HUES64 (cell line): ENCODE results near the gene MAML1.
A peak's percentile ranks its signal among the peaks of the same experiment; 100 is the strongest.
"Not testable (repeated sequence)": the region's sequence is repeated elsewhere in the genome, so short reads cannot be mapped to it uniquely, and the experiment has no call there.

Source experiments
- H3K27ac ChIP-seq: 2 replicates; pipeline ENCODE4 v1.7.0; 2013; ENCODE audit warnings: low read depth, low read length, inconsistent platforms
- H3K27me3 ChIP-seq: 2 replicates; pipeline ENCODE4 v1.6.1; 2013; ENCODE audit warnings: mild to moderate bottlenecking, low read length; ENCODE audit not compliant: insufficient read depth
- H3K36me3 ChIP-seq: 2 replicates; pipeline ENCODE4 v1.6.1; 2013; ENCODE audit warnings: mild to moderate bottlenecking, low read length; ENCODE audit not compliant: insufficient read depth
- H3K4me1 ChIP-seq: 2 replicates; pipeline ENCODE4 v1.6.1; 2013; ENCODE audit warnings: mild to moderate bottlenecking, low read length, moderate library complexity; ENCODE audit not compliant: insufficient read depth
- H3K4me3 ChIP-seq: 2 replicates; pipeline ENCODE4 v1.5.1; 2013; ENCODE audit warnings: mild to moderate bottlenecking, low read length, moderate library complexity
- H3K9ac ChIP-seq: 2 replicates; pipeline ENCODE4 v1.6.1; 2013; ENCODE audit warnings: mild to moderate bottlenecking, low read depth, low read length
- H3K9me3 ChIP-seq: 2 replicates; pipeline ENCODE4 v1.6.1; 2013; ENCODE audit warnings: low read depth, low read length; ENCODE audit not compliant: insufficient read depth
- WGBS: fragments of 150-250, 120-280 bp; methylation state at CpG from one replicate; pipeline ENCODE4 v1.1.7; 2013; ENCODE audit warnings: missing lambda C conversion rate; 5-methylcytosine and 5-hydroxymethylcytosine counted together

The MAML1 gene

DNA sequence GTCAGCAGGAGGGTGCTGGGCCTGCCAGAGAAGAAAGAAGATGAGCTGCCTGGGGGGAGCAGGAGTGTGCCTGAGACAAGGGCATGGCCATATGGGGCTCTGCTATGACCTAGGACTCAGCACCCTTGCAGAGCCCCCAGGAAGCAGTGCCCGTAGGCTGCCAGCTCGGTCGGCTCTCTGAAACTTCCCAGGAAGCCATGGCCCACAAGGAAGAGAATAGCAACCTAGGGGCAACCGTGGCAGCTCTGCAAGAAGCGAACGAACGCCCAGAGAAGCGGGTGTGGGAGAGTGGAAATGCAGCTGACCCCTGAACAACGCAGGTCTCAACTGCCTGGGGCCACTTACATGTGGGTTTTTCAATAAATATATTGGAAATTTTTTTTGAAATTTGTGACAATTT is 50.5 kb downstream of the MAML1 start:
- no peak overlapping the region for H3K9ac ChIP-seq
- no peaks in the 10 kb centered on the region for H3K9me3 ChIP-seq
- no peaks in the 10 kb centered on the region for H3K27me3 ChIP-seq
- no peak overlapping the region for H3K27ac ChIP-seq
- no peak overlapping the region for H3K4me3 ChIP-seq
- 96% methylated on average over 9 of the region's 9 CpGs for WGBS
- peaks cover 18% of the 10 kb centered on the region for H3K36me3 ChIP-seq
- H3K4me1 ChIP-seq: no peaks in the 10 kb centered on the region

DNA sequence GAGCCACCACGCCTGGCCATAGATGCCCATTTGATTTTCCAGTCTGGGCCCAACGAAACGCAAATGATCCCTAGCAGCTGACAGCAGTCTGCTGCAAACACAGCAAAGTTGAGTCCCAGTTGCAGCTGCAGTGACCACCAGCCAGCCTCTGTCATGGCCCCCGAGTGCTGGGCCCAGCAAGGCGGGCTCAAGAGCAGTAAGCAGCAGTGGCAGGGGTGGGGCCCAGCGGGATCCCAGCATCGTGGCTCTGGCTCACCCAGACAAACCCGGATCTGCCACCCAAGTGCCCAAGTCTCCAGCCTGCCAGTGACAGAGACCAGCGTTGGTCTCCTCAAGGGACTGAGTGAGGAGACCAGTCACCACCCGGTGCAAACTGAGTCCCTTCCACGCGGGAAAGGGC is 54.2 kb downstream of the MAML1 start:
- WGBS: 84% methylated on average over 12 of the region's 12 CpGs
- no peak overlapping the region for H3K4me3 ChIP-seq
- no peak overlapping the region for H3K27ac ChIP-seq
- H3K27me3 ChIP-seq: no peaks in the 10 kb centered on the region
- H3K36me3 ChIP-seq: no peaks in the 10 kb centered on the region
- no peak overlapping the region for H3K9ac ChIP-seq
- H3K9me3 ChIP-seq: no peaks in the 10 kb centered on the region
- no peaks in the 10 kb centered on the region for H3K4me1 ChIP-seq

- Histone ChIP-seq H3K36me3 (no peaks in the 10 kb centered on the region), H3K4me1 (no peaks in the 10 kb centered on the region), H3K27ac (no peak overlapping the region), H3K27me3 (no peaks in the 10 kb centered on the region), H3K4me3 (no peak overlapping the region), H3K9ac (no peak overlapping the region), H3K9me3 (no peaks in the 10 kb centered on the region)
- WGBS: 93% methylated on average over 7 of the region's 7 CpGs
These were observed 55.7 kb downstream of the MAML1 start for GRCh38 chr5:179788193-179788854.

GRCh38 chr5:179789278-179789677 is 56.7 kb downstream of the MAML1 start:
- not testable (repeated sequence) for H3K27ac ChIP-seq, H3K9ac ChIP-seq, H3K4me1 ChIP-seq, H3K4me3 ChIP-seq, H3K27me3 ChIP-seq, H3K9me3 ChIP-seq, H3K36me3 ChIP-seq
- whole genome bisulfite sequencing: 98% methylated on average over 6 of the region's 9 CpGs

DNA sequence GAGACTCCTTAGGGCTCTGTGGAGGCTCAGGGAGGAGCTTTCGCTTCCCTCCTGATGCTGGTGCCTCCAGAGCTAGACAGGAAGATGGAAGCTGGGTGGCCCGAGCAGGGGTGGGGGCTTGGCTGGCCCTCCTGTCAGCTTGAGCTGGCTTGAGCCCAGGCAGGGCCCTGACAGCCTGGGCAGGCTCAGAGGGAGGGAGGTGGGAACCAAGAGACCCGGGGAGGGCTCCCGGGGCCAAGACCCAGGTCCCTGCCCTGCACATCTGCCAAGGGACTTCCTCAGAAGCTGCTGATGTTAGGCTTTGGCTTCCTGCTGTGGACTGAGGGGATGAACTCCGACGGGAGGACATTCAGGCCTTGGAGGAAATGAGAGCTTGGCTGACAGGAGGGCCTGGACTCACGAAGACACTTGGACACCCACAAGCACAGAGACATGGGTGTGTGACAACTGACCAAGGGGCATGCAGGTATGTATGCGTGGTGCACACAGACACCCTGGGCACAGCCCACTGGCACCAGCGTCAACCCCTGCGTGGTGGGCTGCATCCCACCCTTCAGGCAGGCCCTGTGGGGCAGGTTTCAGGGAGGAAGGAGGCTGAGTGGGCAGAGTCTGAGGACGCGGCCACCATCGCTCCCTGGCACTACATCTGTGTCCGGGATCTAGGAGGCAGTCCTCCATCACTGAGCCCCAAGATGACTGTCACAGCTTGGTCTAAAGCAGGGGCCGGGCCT is 59.4 kb downstream of the MAML1 start:
- Histone ChIP-seq H3K9me3 (no peaks in the 10 kb centered on the region), H3K27me3 (peaks cover 3% of the 10 kb centered on the region; the same call in 1 of the 2 replicates), H3K27ac (no peak overlapping the region), H3K4me1 (peaks cover 5% of the 10 kb centered on the region), H3K36me3 (no peaks in the 10 kb centered on the region), H3K4me3 (no peak overlapping the region), H3K9ac (no peak overlapping the region)
- 88% methylated on average over 15 of the region's 15 CpGs for WGBS

DNA sequence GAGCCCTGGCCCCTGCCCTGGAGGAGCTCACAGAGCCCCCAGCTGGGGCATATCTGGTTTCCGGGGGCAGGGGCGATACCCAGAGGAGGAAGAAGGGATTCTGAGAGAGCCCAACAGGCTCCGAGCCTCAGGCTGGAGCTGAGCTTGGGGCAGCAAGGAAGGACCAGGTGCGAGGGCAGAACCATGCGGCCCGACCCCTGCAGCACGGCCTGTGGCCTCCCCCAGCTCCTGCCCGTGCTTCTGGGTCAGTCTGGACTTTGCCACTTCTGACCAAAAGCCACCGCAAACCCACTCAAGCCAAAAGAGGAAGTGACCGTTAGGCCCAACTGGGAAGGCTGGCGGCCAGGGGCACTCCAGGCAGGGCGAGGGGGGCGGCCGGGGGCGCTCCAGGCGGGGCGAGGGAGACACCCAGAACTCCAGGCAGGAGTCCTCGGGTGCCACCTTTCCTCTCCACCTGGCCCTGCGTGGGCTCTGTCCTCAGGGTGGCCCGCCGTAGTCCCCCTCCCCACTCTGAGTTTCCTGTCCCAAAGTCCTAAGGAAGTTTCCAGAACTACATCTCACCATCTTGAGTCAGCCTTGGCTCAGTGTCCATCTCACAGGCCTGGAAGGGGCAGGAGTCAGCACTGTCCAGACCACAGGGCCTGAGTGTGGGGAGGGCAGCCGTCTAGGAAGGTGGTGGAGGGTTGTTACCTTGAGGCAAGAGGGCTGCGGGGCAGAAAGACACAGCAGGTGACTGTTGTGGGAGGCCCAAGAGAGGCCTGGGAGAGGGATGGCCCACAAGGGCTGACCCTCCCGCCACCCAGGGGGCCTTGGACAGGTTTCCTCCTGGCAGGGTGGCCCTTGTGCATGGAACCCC is 60.2 kb downstream of the MAML1 start:
- 91% methylated on average over 24 of the region's 24 CpGs for WGBS
- Histone ChIP-seq H3K27ac (no peak overlapping the region), H3K9me3 (no peaks in the 10 kb centered on the region), H3K4me1 (peaks cover 5% of the 10 kb centered on the region), H3K36me3 (peaks cover 2% of the 10 kb centered on the region; the same call in 1 of the 2 replicates), H3K27me3 (peaks cover 3% of the 10 kb centered on the region; the same call in 1 of the 2 replicates), H3K9ac (0 out of 2 replicates have a peak overlapping the region, but pooled peaks have one; percentile 13), H3K4me3 (no peak overlapping the region)

DNA sequence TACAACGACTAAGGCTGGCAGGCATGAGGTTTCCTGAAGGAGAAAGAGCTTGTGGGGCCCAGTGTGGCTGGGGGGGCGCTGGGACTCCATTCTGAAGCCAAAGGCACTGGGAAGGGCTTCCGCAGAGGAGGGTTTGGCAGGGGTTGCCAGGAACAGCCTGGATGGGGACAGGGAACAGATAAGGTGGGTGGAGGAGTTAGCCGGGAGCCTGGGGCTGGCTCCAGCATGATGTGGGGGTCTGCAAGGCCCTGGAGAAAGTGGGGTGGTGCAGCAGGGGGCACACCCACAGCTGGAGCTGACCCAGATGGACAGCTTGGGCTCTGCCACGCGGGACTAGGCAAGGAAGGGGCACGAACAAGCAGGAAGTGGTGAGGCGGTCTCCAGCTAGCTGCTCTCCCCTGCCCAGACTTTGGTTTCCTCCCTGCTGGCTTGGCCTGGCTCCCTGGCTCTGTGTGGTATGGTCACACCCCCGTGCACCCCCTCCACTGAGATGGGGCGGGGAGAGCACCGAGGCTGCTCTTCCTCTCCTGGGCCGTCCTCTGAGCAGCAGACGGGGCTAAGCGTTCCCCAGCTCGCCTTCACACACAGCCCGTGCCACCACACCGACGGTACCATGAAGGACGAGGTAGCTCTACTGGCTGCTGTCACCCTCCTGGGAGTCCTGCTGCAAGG is 61.0 kb downstream of the MAML1 start, which contains the start of gene LTC4S:
LTC4S (plus strand) TSS at position 519 of the 672 bp plus-strand sequence; CDS start at position 614, 95 bp downstream.
- peaks cover 10% of the 10 kb centered on the region for H3K36me3 ChIP-seq
- 85% methylated on average over 19 of the region's 19 CpGs for WGBS

DNA sequence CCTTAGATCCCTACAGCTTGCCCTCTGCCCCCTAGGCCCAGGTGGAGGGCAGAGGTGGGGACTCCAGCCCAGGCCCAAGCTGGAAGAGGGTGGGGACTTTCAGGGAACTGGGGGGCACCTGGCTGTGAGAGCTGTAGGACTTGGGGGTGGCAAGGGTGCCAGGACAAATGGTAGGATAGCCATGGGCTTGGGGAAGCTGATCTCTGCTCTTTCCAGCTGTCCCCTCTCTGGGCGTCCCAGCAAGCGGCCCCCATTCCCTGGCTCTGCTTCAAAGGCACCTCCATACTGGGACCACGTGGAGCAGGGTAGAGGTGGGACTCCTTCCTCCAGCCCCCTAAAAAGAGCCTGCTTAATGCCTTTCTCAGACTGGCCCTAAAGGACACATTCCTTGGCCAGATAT is 61.5 kb downstream of the MAML1 start:
- no peak overlapping the region for H3K27ac ChIP-seq
- H3K36me3 ChIP-seq: peaks cover 16% of the 10 kb centered on the region
- no peak overlapping the region for H3K4me3 ChIP-seq
- WGBS: 98% methylated on average over 3 of the region's 3 CpGs
- H3K27me3 ChIP-seq: peaks cover 3% of the 10 kb centered on the region; the same call in 1 of the 2 replicates
- no peaks in the 10 kb centered on the region for H3K9me3 ChIP-seq
- no peak overlapping the region for H3K9ac ChIP-seq
- peaks cover 5% of the 10 kb centered on the region for H3K4me1 ChIP-seq

More for the DNA sequence above, 61.0 kb downstream of the MAML1 start, which contains the start of gene LTC4S:
- Histone ChIP-seq H3K4me1 (peaks cover 5% of the 10 kb centered on the region), H3K27ac (no peak within 1 kb of the TSS), H3K27me3 (peaks cover 3% of the 10 kb centered on the region; the same call in 1 of the 2 replicates), H3K4me3 (peak within 1 kb of the TSS; percentile 80; the same call in 1 of the 2 replicates), H3K9ac (0 out of 2 replicates have a peak within 1 kb of the TSS, but pooled peaks have one; percentile 13), H3K9me3 (no peaks in the 10 kb centered on the region)

GRCh38 chr5:179794575-179794974 is 62.0 kb downstream of the MAML1 start:
- 100% methylated on average over 3 of the region's 3 CpGs for WGBS
- peaks cover 3% of the 10 kb centered on the region; the same call in 1 of the 2 replicates for H3K27me3 ChIP-seq
- H3K9me3 ChIP-seq: no peaks in the 10 kb centered on the region
- H3K27ac ChIP-seq: no peak overlapping the region
- no peak overlapping the region for H3K9ac ChIP-seq
- H3K4me3 ChIP-seq: peak overlapping the region; percentile 80; the same call in 1 of the 2 replicates
- H3K36me3 ChIP-seq: peaks cover 20% of the 10 kb centered on the region
- H3K4me1 ChIP-seq: peaks cover 5% of the 10 kb centered on the region

DNA sequence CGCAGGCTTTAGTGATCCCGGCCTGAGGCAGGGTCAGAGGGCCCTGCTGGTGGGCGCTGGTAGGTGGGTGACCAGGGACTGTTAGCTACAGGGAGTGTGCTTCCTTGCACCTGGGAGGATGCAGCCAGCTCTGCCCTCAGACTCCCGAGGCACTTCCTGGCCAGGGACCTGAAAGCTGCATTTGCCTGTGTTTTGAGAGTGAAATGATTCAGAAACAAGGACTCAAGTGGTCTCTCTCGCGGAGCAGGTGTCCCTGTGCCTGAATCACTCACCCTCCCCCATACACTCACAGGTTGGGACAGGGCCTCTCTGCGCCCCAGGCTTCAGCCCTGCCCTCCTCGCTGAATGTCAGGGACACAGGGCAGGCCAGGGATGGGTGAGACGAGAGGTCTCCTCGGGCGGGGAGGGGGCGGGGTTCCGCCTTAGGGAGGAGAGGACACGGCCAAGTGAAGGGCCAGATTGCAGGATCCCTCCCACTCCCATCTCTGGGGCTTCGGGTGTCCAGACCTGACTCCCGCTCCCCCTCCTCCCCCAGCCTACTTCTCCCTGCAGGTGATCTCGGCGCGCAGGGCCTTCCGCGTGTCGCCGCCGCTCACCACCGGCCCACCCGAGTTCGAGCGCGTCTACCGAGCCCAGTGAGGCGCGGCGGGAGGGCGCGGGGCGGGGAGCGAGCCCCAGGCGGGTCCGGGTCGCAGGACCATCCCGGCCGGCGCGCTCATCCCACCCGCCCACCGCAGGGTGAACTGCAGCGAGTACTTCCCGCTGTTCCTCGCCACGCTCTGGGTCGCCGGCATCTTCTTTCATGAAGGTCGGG is 62.6 kb downstream of the MAML1 start:
- 5% methylated on average over 53 of the region's 53 CpGs for WGBS
- Histone ChIP-seq H3K4me1 (peaks cover 5% of the 10 kb centered on the region), H3K36me3 (peaks cover 24% of the 10 kb centered on the region), H3K4me3 (peak overlapping the region; percentile 80), H3K9ac (peak overlapping the region; percentile 75), H3K9me3 (no peaks in the 10 kb centered on the region), H3K27ac (peak overlapping the region; percentile 46; the same call in 1 of the 2 replicates), H3K27me3 (peaks cover 3% of the 10 kb centered on the region; the same call in 1 of the 2 replicates)
